Fibroblast of lung (primary cell): Measurements from ENCODE around the gene TENM3. TPM values are rescaled to one million over a fixed set of nuclear protein-coding genes. Genes with fewer than 3 reads are reported as not detected.

ENCODE experiments used
- DNase-seq, 2 donors: peaks; one replicate each; pipeline versions ENCODE4 v3.0.0 to v3.0.0-alpha.2; 2010; ENCODE audit warnings: low read depth in 2 of 2
- H2AFZ ChIP-seq: 2 replicates; pipeline ENCODE4 v1.5.1; 2012; ENCODE audit warnings: low read length, control low read depth, inconsistent platforms
- H3K27ac ChIP-seq: 2 replicates; pipeline ENCODE4 v1.5.1; 2011; ENCODE audit warnings: low read length, control low read depth; ENCODE audit not compliant: insufficient read depth
- H3K27me3 ChIP-seq: 2 replicates; pipeline ENCODE4 v1.5.1; 2011; ENCODE audit warnings: mild to moderate bottlenecking, low read length; ENCODE audit not compliant: control insufficient read depth, insufficient read depth
- H3K36me3 ChIP-seq: 2 replicates; pipeline ENCODE4 v1.5.1; 2011; ENCODE audit warnings: low read length; ENCODE audit not compliant: control insufficient read depth, insufficient read depth
- H3K4me1 ChIP-seq: 2 replicates; pipeline ENCODE4 v1.5.1; 2011; ENCODE audit warnings: low read length; ENCODE audit not compliant: control insufficient read depth, insufficient read depth; ENCODE audit errors: extremely low read depth
- H3K4me2 ChIP-seq: 2 replicates; pipeline ENCODE4 v1.5.1; 2011; ENCODE audit warnings: low read length, control low read depth; ENCODE audit not compliant: insufficient read depth; ENCODE audit errors: extremely low read depth
- H3K4me3 ChIP-seq, 4 experiments: fragments of 200-600 bp in 1 of 4; sonication (generic) in 1 of 4; replicated peaks in 1 of 4; 2 replicates each; pipeline ENCODE4 v1.5.1; 2011 to 2016; ENCODE audit warnings: low read length in 4 of 4, low read depth in 3 of 4, mild to moderate bottlenecking in 3 of 4, control low read depth in 2 of 4, inconsistent platforms in 1 of 4, mixed read lengths in 1 of 4; ENCODE audit not compliant: insufficient read depth in 1 of 4; ENCODE audit errors: control extremely low read depth in 1 of 4
- H3K79me2 ChIP-seq: 2 replicates; pipeline ENCODE4 v1.5.1; 2012; ENCODE audit warnings: mild to moderate bottlenecking, low read length, inconsistent platforms; ENCODE audit not compliant: control insufficient read depth, insufficient read depth
- H3K9ac ChIP-seq: 2 replicates; pipeline ENCODE4 v1.5.1; 2011; ENCODE audit warnings: mild to moderate bottlenecking, low read length, control low read depth; ENCODE audit not compliant: insufficient read depth
- H3K9me3 ChIP-seq: 2 replicates; pipeline ENCODE4 v1.5.1; 2012; ENCODE audit warnings: low read depth, low read length; ENCODE audit not compliant: control insufficient read depth, insufficient read depth
- H4K20me1 ChIP-seq: 2 replicates; pipeline ENCODE4 v1.5.1; 2011; ENCODE audit warnings: low read length; ENCODE audit not compliant: control insufficient read depth, insufficient read depth; ENCODE audit errors: extremely low read depth
- CTCF ChIP-seq, 2 donors: IDR thresholded peaks in 1 of 2; conservative IDR thresholded peaks in 1 of 2; 1 replicate in 1 of 2; 2 replicates in 1 of 2; pipeline ENCODE4 v1.5.1; 2011 to 2012; ENCODE audit warnings: low read length in 2 of 2, control low read depth in 1 of 2, inconsistent platforms in 1 of 2, low read depth in 1 of 2, mild to moderate bottlenecking in 1 of 2
- EZH2 ChIP-seq: IDR thresholded peaks from 2 replicates; pipeline ENCODE4 v1.5.1; 2012; ENCODE audit warnings: low read length, control low read depth, mild to moderate bottlenecking; ENCODE audit errors: missing control alignments
- polyA plus RNA-seq, 2 donors: library from polyadenylated mRNA; depleted of rRNA in 1 of 2; stranded (reverse) in 1 of 2; unstranded in 1 of 2; fragments of >200 nt; gene quantifications; 2 replicates each; pipeline ENCODE4 v1.2.1, GENCODE V29; 2011 to 2012; ENCODE audit warnings: missing spikeins in 1 of 2
- total RNA-seq: library from RNA; depleted of rRNA; stranded (reverse); fragments of >200 nt; gene quantifications from 2 replicates; pipeline ENCODE4 v1.2.1, GENCODE V29; 2014

TENM3 gene
- total and polyA plus RNA-seq, 2 donors (not counting 1 experiment from before 2014, with no cell fraction given): 2.7 to 3.6 TPM

GRCh38 chr4:182449186-182449929 is 206.2 kb downstream of the TENM3 start:
- Histone ChIP-seq H3K4me2 (peak overlapping the region; percentile 9), H3K9ac (no peak overlapping the region), H3K9me3 (no peaks in the 10 kb centered on the region), H4K20me1 (no peaks in the 10 kb centered on the region), H3K36me3 (no peaks in the 10 kb centered on the region), H3K27ac (no peak overlapping the region), H2AFZ (no peak overlapping the region), H3K79me2 (no peaks in the 10 kb centered on the region), H3K4me1 (no peaks in the 10 kb centered on the region), H3K4me3 (peak overlapping the region; percentile 46 to 94 (median 58)), H3K27me3 (peaks cover 7% of the 10 kb centered on the region)
- TF ChIP-seq CTCF (conservative IDR thresholded peaks at IDR 0.05 in 1 of 2, IDR thresholded peaks at IDR 0.05 in 1 of 2; ENCODE audit: low read depth in 1 of 2, low read length in 2 of 2): no peak
- no peak for TF ChIP-seq EZH2
- DNase-seq: peak; percentile 48 to 68

- Histone ChIP-seq H3K9ac (no peak overlapping the region), H2AFZ (no peak overlapping the region), H3K79me2 (no peaks in the 10 kb centered on the region), H3K9me3 (no peaks in the 10 kb centered on the region), H3K27ac (no peak overlapping the region), H3K4me1 (no peaks in the 10 kb centered on the region), H3K36me3 (no peaks in the 10 kb centered on the region), H3K27me3 (peaks cover 7% of the 10 kb centered on the region), H3K4me2 (peak overlapping the region; percentile 9), H4K20me1 (no peaks in the 10 kb centered on the region), H3K4me3 (peak overlapping the region in 2 of 4 experiments; percentile 64 to 94)
- DNase-seq: peak; percentile 23 to 26
- TF ChIP-seq EZH2 (no peak), CTCF (conservative IDR thresholded peaks at IDR 0.05 in 1 of 2, IDR thresholded peaks at IDR 0.05 in 1 of 2; ENCODE audit: low read depth in 1 of 2, low read length in 2 of 2) (no peak)
Observed at GRCh38 chr4:182449930-182450439, 206.8 kb downstream of the TENM3 start.

GRCh38 chr4:182451441-182451840 is 208.2 kb downstream of the TENM3 start:
- no peak overlapping the region for H3K4me2 ChIP-seq
- H3K4me3 ChIP-seq: no peak overlapping the region
- H4K20me1 ChIP-seq: no peaks in the 10 kb centered on the region
- H3K4me1 ChIP-seq: no peaks in the 10 kb centered on the region
- no peak overlapping the region for H2AFZ ChIP-seq
- no peaks in the 10 kb centered on the region for H3K79me2 ChIP-seq
- no peak overlapping the region for H3K27ac ChIP-seq
- no peak for TF ChIP-seq EZH2
- TF ChIP-seq CTCF (conservative IDR thresholded peaks at IDR 0.05 in 1 of 2, IDR thresholded peaks at IDR 0.05 in 1 of 2; ENCODE audit: low read depth in 1 of 2, low read length in 2 of 2): no peak
- no peaks in the 10 kb centered on the region for H3K9me3 ChIP-seq
- H3K27me3 ChIP-seq: peaks cover 7% of the 10 kb centered on the region
- no peak overlapping the region for H3K9ac ChIP-seq
- DNase-seq: no peak
- no peaks in the 10 kb centered on the region for H3K36me3 ChIP-seq
